Mononuclear cell (primary cell): ENCODE data around the gene NRM. TPM values are rescaled to one million over a fixed set of nuclear protein-coding genes. Genes with fewer than 3 reads are reported as not detected.
"Not testable (repeated sequence)": the region's sequence is repeated elsewhere in the genome, so short reads cannot be mapped to it uniquely, and the experiment has no call there.

ENCODE experiments used
- H3K27me3 ChIP-seq: 2 replicates; pipeline ENCODE4 v1.6.0; 2011; ENCODE audit warnings: low read length, control low read depth; ENCODE audit not compliant: insufficient read depth
- H3K4me1 ChIP-seq: 2 replicates; pipeline ENCODE4 v1.5.1; 2011; ENCODE audit warnings: mild to moderate bottlenecking, low read length, control low read depth; ENCODE audit not compliant: insufficient read depth
- H3K4me3 ChIP-seq: 2 replicates; pipeline ENCODE4 v1.5.1; 2011; ENCODE audit warnings: mild to moderate bottlenecking, low read length, moderate library complexity
- H3K9me3 ChIP-seq: 2 replicates; pipeline ENCODE4 v1.5.1; 2011; ENCODE audit warnings: low read depth, mild to moderate bottlenecking, control low read depth, low read length
- total RNA-seq: library from RNA; depleted of rRNA; stranded (reverse); fragments of >200 nt; gene quantifications from one replicate; pipeline ENCODE4 v1.2.3, GENCODE V29; 2012

The NRM gene
- total RNA-seq, 1 donor = 4.5 TPM

DNA sequence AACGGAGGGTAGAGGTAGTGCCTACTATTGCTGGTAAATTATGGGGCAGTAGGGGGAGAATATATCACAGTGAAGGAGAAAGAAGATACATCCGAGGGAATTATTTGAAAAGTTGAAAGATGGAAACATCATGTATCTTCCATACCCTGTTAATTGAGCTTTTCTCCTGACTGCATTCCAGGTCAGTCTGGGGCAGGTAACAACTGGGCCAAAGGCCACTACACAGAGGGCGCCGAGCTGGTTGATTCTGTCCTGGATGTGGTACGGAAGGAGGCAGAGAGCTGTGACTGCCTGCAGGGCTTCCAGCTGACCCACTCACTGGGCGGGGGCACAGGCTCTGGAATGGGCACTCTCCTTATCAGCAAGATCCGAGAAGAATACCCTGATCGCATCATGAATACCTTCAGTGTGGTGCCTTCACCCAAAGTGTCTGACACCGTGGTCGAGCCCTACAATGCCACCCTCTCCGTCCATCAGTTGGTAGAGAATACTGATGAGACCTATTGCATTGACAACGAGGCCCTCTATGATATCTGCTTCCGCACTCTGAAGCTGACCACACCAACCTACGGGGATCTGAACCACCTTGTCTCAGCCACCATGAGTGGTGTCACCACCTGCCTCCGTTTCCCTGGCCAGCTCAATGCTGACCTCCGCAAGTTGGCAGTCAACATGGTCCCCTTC is 32.5 kb upstream of the NRM start:
- not testable (repeated sequence) for H3K9me3 ChIP-seq, H3K4me3 ChIP-seq, H3K27me3 ChIP-seq
- peaks cover 61% of the 10 kb centered on the region for H3K4me1 ChIP-seq

DNA sequence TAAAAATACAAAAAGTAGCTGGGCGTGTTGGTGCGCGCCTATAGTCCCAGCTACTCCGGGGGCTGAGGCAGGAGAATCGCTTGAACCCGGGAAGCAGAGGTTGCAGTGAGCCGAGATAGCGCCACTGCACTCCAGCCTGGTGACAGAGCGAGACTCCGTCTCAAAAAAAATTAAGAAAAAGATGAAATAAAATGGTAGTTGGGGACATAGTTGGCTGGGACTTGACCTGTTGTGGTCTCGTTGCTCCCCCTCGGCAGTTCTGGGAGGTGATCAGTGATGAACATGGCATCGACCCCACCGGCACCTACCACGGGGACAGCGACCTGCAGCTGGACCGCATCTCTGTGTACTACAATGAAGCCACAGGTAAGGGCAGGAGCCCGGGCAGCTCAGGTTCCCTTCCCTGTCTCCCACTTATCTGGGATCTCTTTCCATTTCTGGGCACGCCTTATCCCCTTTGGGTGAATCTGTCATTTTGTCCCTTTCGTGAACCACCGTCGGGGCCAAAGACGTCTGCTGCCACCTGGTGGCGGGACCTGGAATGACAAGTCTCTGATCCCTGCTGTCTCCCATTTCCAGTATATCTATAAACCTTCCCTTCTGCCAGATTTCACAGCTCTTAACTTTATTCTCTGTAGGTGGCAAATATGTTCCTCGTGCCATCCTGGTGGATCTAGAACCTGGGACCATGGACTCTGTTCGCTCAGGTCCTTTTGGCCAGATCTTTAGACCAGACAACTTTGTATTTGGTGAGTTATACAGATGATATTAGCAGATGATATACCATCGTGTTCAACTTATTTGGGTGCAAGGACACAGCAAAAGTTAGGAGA is 31.7 kb upstream of the NRM start:
- H3K4me1 ChIP-seq = peaks cover 68% of the 10 kb centered on the region
- H3K9me3 ChIP-seq = no peaks in the 10 kb centered on the region
- H3K27me3 ChIP-seq = no peaks in the 10 kb centered on the region
- peak overlapping the region; percentile 100 for H3K4me3 ChIP-seq

DNA sequence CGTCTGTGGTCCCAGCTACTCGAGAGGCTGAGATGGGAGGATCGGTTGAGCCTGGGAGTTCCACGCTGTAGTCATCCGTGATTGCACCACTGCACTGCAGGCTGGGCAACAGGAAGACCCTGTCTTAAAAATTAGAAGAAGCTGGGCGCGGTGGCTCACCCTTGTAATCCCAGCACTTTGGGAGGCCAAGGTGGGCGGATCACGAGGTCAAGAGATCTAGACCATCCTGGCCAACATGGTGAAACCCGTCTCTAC is 31.2 kb upstream of the NRM start:
- peaks cover 68% of the 10 kb centered on the region for H3K4me1 ChIP-seq

DNA sequence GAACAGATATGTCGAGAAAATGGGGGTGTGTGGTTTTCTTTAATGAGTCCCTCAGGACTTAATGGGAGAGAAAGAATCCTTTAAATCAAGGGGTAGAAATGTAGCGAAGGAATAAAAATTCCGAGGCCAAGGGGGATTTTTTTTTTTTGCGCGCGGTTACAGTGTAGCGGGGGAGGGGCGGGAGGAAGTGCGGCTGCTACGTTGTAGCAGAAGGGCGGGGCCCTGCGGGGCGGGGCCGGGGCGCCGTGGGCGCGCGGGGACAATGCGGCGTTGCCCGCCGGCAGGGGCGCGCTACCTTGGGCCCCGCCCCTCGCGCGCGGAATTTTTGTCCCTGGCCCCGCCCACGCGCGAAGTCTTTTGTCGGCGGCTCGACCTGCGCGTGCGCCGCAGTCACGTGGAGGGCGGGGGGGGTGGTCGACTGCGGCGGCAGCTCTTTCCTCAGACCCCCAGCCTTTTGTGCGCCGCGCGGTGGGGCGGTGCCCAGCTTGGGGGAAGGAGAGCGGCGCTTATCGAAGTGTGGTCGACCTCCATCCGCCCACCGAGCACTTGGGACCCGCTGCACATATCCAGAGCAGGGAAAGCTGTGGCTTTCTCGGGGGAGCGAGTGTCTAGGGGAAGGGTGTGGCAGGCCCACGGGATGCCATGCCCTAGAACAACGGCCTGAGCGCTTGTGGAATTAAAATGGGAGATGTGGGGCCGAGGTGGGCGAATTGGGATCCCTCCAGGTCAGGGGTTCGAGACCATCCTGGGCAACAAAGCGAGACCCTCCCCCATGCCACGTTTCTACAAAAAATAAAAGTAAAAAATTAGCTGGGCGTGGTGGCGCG is 30.6 kb upstream of the NRM start:
- Histone ChIP-seq H3K27me3 (no peaks in the 10 kb centered on the region), H3K9me3 (no peaks in the 10 kb centered on the region), H3K4me3 (peak overlapping the region; percentile 100), H3K4me1 (peaks cover 73% of the 10 kb centered on the region)

More for the DNA sequence above, 31.2 kb upstream of the NRM start:
- H3K4me3 ChIP-seq = peak overlapping the region; percentile 100
- not testable (repeated sequence) for H3K9me3 ChIP-seq, H3K27me3 ChIP-seq

DNA sequence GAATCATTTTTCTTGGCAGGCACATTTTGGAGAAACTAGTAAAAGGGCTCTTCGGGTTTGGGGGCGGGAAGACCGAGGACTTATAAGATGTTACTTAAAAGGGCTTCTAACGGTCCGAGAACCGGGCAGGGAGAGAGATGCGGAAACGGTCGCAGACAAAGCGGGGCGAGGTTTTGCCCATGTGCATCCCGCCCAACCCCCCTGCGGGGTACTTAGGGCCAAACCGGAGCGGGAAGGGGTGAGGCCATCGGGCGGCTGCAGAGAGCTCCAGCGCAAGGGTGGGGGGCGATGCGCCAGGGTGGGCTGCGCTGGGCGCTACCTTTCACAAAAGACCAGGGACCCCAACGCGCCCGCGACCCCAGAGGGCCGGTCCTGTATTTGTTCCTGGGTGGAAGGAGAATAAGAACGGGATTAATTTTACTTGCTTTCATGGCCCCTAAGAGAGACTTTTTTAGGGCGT is 30.0 kb upstream of the NRM start:
- H3K4me1 ChIP-seq = peaks cover 75% of the 10 kb centered on the region
- no peaks in the 10 kb centered on the region for H3K9me3 ChIP-seq
- H3K27me3 ChIP-seq = no peaks in the 10 kb centered on the region
- peak overlapping the region; percentile 100 for H3K4me3 ChIP-seq

DNA sequence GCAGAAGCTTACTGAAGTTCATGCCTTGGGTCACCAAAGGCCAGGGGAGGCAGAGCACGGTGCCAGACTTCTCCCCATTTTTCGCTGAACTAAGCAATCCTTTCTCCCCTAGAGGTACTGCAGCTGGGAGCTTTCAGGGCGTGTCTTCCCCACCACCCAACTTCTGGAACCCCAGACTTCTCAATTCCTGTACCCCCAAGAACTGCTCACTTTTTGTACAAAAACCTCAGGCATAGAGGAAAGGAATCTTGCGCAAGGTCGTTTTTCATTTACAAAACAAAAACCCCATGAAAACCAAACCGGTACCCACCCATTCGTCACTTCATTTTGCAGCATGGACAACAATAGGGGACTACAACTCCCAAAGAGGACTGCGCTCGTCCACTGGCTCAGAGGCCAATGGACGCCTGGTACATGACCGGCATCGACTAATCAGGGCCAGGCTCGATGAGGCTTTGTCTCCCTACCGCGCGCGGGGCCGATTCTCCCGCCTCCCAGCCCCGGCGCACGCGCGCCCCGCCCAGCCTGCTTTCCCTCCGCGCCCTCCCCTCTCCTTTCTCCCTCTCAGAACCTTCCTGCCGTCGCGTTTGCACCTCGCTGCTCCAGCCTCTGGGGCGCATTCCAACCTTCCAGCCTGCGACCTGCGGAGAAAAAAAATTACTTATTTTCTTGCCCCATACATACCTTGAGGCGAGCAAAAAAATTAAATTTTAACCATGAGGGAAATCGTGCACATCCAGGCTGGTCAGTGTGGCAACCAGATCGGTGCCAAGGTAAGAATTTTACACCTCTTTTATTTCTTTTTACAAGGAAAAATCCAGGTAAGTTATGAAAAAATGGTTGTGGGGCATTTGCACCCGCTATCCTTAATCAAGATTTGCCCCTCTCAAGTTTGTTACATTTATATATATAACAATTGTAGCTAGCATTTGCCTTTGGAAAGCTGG is 29.3 kb upstream of the NRM start, which contains the start of gene TUBB:
Gene TUBB, plus strand, starts transcription at position 562 of the 947 bp plus-strand sequence. Its CDS starts 155 bp downstream, at position 717.
- Histone ChIP-seq H3K9me3 (no peaks in the 10 kb centered on the region), H3K4me1 (peaks cover 70% of the 10 kb centered on the region), H3K27me3 (no peaks in the 10 kb centered on the region), H3K4me3 (peak within 1 kb of the TSS; percentile 100)

DNA sequence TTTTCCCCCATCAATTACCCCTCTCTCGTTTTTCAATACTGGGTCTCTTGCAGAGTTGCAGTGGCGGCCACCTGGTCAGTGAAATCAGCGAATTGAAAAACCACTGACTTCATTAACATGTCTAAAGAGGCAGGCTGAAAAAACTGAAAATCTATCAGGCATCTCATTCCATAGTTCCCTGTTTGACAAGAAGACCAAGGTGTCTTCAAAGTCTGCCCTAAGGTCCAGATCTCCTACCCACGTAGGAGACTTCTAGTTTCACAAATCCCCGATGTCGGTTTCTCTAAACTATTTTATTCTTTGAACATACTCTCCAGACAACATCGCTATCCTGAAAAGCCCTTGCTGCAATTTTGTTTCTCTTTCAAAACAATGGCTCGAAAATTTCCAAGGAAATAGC is 28.6 kb upstream of the NRM start:
- Histone ChIP-seq H3K4me1 (peaks cover 63% of the 10 kb centered on the region), H3K9me3 (no peaks in the 10 kb centered on the region), H3K27me3 (no peaks in the 10 kb centered on the region), H3K4me3 (peak overlapping the region; percentile 100)

DNA sequence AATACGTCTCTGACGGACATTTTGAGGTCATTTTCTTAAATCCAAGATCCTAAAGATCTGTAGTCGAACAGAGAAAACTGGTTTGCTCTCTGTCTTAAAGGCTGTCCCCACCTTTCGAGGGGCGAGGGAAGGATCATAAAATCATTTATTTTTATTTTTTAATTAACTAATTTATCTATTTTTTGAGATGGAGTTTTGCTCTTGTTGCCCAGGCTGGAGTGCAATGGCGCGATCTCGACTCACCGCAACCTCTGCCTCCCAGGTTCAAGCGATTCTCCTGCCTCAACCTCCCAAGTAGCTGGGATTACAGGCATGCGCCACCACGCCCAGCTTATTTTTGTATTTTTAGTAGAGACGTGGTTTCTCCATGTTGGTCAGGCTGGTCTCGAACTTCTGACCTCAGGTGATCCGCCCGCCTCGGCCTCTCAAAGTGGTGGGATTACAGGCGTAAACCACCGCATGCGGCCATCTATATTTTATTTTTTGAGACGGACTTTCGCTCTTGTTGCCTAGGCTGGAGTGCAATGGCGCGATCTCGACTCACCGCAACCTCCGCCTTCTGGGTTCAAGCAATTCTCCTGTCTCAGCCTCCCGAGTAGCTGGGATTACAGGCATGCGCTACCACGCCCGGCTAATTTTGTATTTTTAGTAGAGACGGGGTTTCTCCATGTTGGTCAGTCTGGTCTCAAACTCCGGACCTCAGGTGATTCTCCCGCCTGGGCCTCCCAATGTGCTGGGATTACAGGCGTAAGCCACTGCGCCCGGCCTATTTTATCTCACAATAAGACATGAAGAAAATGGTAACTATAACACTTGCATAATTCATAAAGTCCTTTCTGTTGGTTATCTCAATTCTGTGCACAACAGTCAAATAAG is 27.3 kb upstream of the NRM start:
- H3K27me3 ChIP-seq, H3K9me3 ChIP-seq: not testable (repeated sequence)
- peak overlapping the region; percentile 29 for H3K4me3 ChIP-seq
- peaks cover 50% of the 10 kb centered on the region for H3K4me1 ChIP-seq

DNA sequence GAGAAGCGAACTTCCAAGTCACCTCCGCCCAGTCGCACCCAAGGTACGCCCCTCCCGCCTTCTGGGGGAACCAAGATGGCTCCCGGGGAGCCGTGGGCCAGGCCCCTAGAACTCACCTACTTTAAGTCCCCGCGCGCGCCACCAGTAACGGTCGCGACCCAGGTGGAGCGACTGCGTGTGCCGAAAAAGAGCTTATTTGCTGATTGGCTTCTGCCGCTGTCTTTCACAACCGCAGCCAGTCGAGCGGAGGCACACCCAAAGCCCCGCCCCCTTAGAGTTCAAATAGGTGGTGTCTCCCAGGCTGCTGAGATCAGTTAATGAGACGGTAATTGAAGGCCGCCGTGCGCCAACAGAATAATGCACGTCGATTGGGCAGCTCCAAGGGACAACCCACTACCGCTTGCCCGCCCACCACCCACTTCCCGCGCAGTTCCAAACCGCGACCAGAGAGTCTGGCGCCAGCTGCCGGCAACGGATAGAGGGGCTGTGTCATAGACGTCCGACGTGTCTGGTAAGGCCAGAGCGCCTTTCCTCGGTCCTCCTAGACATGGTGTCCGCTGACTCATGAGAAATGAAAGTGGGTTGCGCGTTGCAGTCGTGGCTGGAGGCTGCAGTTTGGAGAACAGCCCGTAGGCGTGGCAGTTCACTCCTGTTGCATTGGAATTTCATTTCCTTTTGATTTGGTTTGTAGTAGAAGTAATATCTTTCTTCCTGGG is 26.5 kb upstream of the NRM start, which contains the start of gene MDC1:
Gene MDC1, minus strand, starts transcription at position 153 of the 716 bp plus-strand sequence. CDS start 2,106 bp downstream, outside the sequence.
- Histone ChIP-seq H3K4me3 (peak within 1 kb of the TSS; percentile 54), H3K27me3 (no peaks in the 10 kb centered on the region), H3K4me1 (peaks cover 50% of the 10 kb centered on the region), H3K9me3 (no peaks in the 10 kb centered on the region)

DNA sequence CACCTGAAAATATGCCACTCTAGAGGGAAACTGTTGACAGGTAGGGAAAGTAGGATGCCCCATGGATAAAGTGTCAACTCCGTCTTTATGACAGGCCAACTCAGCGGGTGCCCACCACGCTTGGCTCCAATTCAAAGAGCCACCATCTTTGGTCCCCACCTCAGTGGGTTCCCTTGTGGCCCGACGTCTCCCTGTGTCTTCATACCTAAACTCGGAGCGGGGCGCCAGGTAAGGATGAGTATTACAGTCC is 26.0 kb upstream of the NRM start:
- H3K27me3 ChIP-seq = no peaks in the 10 kb centered on the region
- H3K4me1 ChIP-seq = peaks cover 50% of the 10 kb centered on the region
- H3K4me3 ChIP-seq = peak overlapping the region; percentile 54
- no peaks in the 10 kb centered on the region for H3K9me3 ChIP-seq

DNA sequence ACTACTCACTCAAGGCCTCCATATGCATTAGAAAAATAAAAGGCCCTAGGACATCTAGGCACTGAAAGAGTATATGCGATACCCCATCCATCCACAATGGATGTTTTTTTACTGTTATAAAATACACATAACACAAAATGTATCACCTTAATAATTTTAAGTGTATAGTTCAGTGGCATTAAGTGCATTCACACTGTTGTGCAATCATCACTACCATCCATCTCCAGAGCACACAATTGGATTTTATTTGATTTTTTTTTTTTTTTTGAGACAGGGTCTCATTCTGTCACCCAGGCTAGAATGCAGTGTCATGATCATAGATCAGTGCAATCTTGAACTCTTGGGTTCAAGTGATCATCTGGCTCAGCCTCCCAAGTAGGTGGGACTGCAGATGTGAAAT is 23.5 kb upstream of the NRM start:
- H3K9me3 ChIP-seq = no peaks in the 10 kb centered on the region
- H3K27me3 ChIP-seq = no peaks in the 10 kb centered on the region
- peaks cover 42% of the 10 kb centered on the region for H3K4me1 ChIP-seq
- H3K4me3 ChIP-seq = no peak overlapping the region

DNA sequence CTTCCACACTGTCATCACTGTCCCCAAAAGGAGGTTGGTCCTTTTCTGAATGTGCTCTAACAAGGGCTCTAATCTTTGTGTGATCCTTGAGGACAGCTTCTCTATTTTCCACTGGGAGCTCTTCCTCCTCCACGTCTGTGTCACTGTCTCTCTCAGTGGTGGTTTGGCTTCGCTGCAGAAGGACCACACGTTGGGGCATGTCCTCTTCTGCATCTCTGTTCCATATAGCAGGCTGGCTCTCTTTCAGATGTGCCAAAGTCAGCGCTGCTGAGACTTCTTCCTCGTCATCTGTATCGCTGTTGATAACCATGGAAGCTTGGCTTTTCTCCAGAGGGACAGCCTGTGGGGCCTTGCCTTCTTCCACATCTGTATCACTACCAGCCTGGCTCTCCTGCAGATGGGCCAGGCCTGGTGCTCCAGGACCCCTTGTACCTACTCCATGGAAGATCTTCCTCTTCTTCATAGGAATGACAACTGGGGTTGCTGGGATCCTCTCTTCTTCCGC is 21.7 kb upstream of the NRM start:
- Histone ChIP-seq H3K27me3 (no peaks in the 10 kb centered on the region), H3K4me3 (no peak overlapping the region), H3K4me1 (peaks cover 25% of the 10 kb centered on the region), H3K9me3 (no peaks in the 10 kb centered on the region)

DNA sequence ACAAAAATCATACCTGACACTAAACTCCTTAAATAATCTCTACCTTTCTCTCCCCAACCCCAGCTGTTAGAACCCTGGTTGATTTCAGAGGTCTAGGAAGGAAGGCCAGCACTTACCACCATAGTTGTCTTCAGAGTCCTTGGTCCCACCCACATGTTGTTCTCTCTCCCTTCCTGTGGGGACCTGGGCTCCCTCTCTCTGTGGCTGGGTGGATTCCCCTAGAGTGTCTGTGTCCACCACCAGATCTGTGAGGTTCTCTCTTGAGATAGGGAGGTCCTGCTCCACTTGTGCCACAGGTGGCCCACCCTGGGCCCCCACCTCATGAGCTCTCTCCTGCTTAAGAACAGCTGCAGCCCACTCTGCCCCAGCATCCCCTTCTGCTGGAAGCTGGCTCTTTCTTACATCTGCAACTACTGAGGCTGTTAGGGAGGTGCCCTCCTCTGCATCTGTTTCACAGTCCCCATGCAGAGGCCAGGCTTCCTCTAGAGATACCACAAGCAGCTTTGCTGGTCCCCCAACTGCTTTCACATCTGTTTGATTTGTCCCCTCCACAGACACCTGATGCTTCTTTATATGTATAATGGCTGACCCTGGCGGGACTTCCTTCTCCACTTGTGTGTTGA is 21.1 kb upstream of the NRM start:
- Histone ChIP-seq H3K4me3 (no peak overlapping the region), H3K4me1 (peaks cover 25% of the 10 kb centered on the region), H3K27me3 (no peaks in the 10 kb centered on the region), H3K9me3 (no peaks in the 10 kb centered on the region)
